ENCODE data around the gene RIOK1.

GRCh38 chr6:7445885-7446461 lies 56.4 kb downstream of the RIOK1 start:
- no peak for TF ChIP-seq PPARA (CRISPR knock-in tag; IDR thresholded peaks at IDR 0.05; ENCODE audit: borderline replicate concordance)
- no peak for TF ChIP-seq CREB5 (CRISPR knock-in tag; IDR thresholded peaks at IDR 0.05; ENCODE audit: low read depth)
- TF ChIP-seq ZNF8 (CRISPR knock-in tag; IDR thresholded peaks at IDR 0.05) = no peak
- TF ChIP-seq ZFP3 (CRISPR knock-in tag; IDR thresholded peaks at IDR 0.05) = no peak
